Measurements from ENCODE around the gene AEN. TPM values are rescaled to one million over a fixed set of nuclear protein-coding genes. Genes with fewer than 3 reads are reported as not detected.
"Not testable (repeated sequence)": the region's sequence is repeated elsewhere in the genome, so short reads cannot be mapped to it uniquely, and the experiment has no call there.

The AEN gene
- polyA plus RNA-seq, 4 donors: 5.4 to 16.8 (median 11.3) TPM

DNA sequence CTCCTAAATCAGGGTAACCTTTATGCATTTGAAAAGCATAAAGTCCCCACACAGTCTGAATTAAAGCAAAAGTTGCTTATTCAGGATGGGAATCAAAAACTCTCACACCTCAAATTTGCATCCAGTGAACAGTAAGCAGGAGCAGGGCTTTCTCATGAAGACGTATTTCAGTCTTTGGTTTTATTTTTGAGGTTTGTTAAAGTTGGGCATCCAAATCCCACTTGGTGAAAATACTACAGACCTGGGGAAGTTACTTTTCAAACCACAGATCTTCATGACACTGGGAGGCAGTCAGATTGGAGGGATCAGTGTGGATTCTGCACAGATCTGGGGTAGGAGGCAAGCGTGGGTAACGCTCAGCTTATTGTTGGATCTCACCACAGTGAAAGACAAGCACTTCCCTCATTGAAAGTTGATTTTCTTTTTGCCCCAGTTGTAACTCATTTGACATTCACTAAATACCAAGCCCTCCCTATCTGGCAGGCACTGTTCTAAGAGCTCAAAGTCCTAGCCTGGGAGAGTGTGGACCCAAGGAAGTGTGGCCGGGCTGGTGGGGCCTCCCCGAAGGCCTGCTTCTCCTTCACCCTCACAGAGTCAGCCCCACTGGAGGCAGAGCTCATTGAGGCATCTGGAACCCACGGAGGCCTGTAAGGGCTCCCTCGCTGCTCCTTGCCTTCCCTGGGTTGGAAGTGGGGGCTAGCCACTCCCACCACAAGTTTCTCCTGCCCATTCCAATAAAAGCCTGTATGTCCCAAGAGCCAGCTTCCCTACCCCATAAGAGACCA, 16.9 kb downstream of the AEN start:
- Histone ChIP-seq H3K9me3 (ENCODE audit: control insufficient read depth in 2 of 2, insufficient read depth in 1 of 2, low read depth in 1 of 2, low read length in 1 of 2) (no peaks in the 10 kb centered on the region), H3K27ac (ENCODE audit: low read depth in 1 of 3, low read length in 2 of 3) (peak overlapping the region; percentile 98 to 100 (median 99)), H3K27me3 (ENCODE audit: control insufficient read depth in 3 of 3, insufficient read depth in 3 of 3, low read length in 3 of 3) (no peaks in the 10 kb centered on the region), H3K4me1 (ENCODE audit: control insufficient read depth in 3 of 3, insufficient read depth in 2 of 3, low read depth in 1 of 3, low read length in 2 of 3) (peaks cover 12 to 45% (median 18%) of the 10 kb centered on the region in 3 donors), H3K4me3 (ENCODE audit: low read depth in 1 of 3, low read length in 3 of 3) (peak overlapping the region in 2 of 3 donors; percentile 25 to 50), H3K36me3 (ENCODE audit: control insufficient read depth in 3 of 3, insufficient read depth in 2 of 3, low read depth in 1 of 3, low read length in 3 of 3) (no peaks in the 10 kb centered on the region)
- 24 to 48% (median 26%) methylated on average over 7 of the region's 7 CpGs for WGBS, 3 donors
- DNase-seq (peak; percentile 82 to 84), FAIRE-seq (no peak)

DNA sequence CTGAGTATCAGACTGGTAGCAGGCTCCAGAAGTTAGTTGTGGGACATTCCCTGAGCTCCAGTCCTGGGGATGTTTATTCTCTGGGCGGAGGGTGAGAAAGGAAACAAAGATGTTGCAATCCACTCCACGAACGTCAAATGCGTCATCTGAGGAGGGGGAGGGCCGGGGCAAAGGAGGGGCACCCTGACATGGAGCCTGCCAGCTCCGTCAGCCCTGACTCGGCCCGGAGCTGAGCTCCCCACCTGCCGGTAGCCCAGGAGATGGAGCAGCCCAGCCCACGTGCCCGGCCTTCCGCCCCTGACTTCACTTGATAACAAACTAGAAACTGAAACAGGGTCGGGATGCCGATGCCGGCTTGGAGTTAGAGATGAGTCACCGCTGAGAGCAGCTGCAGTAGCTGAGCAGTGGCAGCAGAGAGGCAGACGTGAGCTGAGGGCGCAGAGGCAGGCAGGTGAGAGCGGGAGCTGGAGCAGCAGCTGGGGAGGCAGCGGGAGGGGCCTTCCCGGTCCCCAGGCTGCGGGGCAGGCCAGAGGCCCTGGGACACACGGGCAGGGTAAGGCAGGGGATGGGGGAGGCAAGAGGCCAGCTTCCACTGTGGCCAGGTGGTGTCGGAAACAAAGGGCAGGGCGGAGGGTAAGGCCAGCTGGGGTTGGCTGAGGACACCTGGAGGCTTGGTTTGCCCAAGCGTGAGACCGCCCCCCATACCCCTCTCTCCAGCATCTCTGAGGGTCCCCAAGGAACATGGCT, 17.7 kb downstream of the AEN start, which contains the start of gene ISG20:
Gene ISG20, plus strand, starts transcription at position 391 of the 747 bp plus-strand sequence. Its CDS starts 351 bp downstream, at position 742.
- Histone ChIP-seq H3K4me1 (ENCODE audit: control insufficient read depth in 3 of 3, insufficient read depth in 2 of 3, low read depth in 1 of 3, low read length in 2 of 3) (peaks cover 12 to 45% (median 18%) of the 10 kb centered on the region in 3 donors), H3K36me3 (ENCODE audit: control insufficient read depth in 3 of 3, insufficient read depth in 2 of 3, low read depth in 1 of 3, low read length in 3 of 3) (no peaks in the 10 kb centered on the region), H3K9me3 (ENCODE audit: control insufficient read depth in 2 of 2, insufficient read depth in 1 of 2, low read depth in 1 of 2, low read length in 1 of 2) (no peaks in the 10 kb centered on the region), H3K27ac (ENCODE audit: low read depth in 1 of 3, low read length in 2 of 3) (peak within 1 kb of the TSS; percentile 98 to 100 (median 99)), H3K27me3 (ENCODE audit: control insufficient read depth in 3 of 3, insufficient read depth in 3 of 3, low read length in 3 of 3) (no peaks in the 10 kb centered on the region), H3K4me3 (ENCODE audit: low read depth in 1 of 3, low read length in 3 of 3) (peak within 1 kb of the TSS; percentile 18 to 84 (median 25))
- peak; percentile 98 to 99 for DNase-seq
- FAIRE-seq: no peak
- WGBS, 3 donors: 1 to 6% (median 2%) methylated on average over 27 of the region's 27 CpGs

DNA sequence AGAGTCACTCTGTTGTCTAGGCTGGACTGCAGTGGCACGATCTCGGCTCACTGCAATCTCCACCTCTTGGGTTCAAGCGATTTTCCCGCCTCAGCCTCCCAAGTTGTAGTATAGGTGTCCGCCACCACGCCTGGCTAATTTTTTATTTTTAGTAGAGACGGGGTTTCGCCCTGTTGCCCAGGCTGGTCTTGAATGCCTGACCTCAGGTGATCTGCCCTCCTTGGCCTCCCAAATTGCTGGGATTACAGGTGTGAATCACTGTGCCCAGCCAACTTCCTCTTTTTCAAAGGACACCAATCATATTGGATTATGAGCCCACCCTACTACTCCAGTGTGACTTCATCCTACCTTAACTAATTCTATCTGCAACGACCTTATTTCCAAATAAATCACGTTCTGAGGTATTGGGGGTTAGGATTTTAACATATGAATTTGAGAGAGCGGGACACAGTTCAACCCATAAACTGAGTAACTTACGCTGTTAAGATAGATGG, 20.9 kb downstream of the AEN start:
- Histone ChIP-seq H3K9me3 (ENCODE audit: control insufficient read depth in 2 of 2, insufficient read depth in 1 of 2, low read depth in 1 of 2, low read length in 1 of 2) (no peaks in the 10 kb centered on the region), H3K36me3 (ENCODE audit: control insufficient read depth in 3 of 3, insufficient read depth in 2 of 3, low read depth in 1 of 3, low read length in 3 of 3) (peaks cover 0 to 6% (median 0%) of the 10 kb centered on the region in 3 donors), H3K4me1 (ENCODE audit: control insufficient read depth in 3 of 3, insufficient read depth in 2 of 3, low read depth in 1 of 3, low read length in 2 of 3) (peaks cover 11 to 32% (median 14%) of the 10 kb centered on the region in 3 donors), H3K4me3 (ENCODE audit: low read depth in 1 of 3, low read length in 3 of 3) (no peak overlapping the region), H3K27me3 (ENCODE audit: control insufficient read depth in 3 of 3, insufficient read depth in 3 of 3, low read length in 3 of 3) (no peaks in the 10 kb centered on the region), H3K27ac (ENCODE audit: low read depth in 1 of 3, low read length in 2 of 3) (no peak overlapping the region)
- no peak for DNase-seq
- FAIRE-seq: no peak
- 91 to 93% (median 92%) methylated on average over 12 of the region's 12 CpGs for WGBS, 3 donors

DNA sequence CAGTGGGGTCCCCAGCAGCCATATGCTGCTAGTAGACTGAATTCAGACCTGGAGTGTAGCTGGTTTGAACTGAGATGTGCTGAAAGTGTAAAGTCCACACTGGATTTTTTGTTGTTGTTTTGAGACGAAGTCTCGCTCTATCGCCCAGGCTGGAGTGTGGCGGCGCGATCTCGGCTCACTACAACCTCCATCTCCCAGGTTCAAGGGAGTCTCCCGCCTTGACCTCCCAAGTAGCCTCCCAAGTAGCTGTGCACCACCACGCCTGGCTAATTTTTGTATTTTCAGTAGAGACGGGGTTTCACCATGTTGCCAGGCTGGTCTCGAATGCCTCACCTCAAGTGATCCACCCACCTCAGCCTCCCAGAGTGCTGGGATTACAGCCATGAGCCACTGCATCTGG, 21.4 kb downstream of the AEN start:
- not testable (repeated sequence) for DNase-seq; H3K9me3 ChIP-seq (ENCODE audit: control insufficient read depth in 2 of 2, insufficient read depth in 1 of 2, low read depth in 1 of 2, low read length in 1 of 2); H3K4me3 ChIP-seq (ENCODE audit: low read depth in 1 of 3, low read length in 3 of 3); H3K27me3 ChIP-seq (ENCODE audit: control insufficient read depth in 3 of 3, insufficient read depth in 3 of 3, low read length in 3 of 3); H3K27ac ChIP-seq (ENCODE audit: low read depth in 1 of 3, low read length in 2 of 3); H3K36me3 ChIP-seq (ENCODE audit: control insufficient read depth in 3 of 3, insufficient read depth in 2 of 3, low read depth in 1 of 3, low read length in 3 of 3); FAIRE-seq
- peaks cover 11 to 28% (median 12%) of the 10 kb centered on the region in 3 donors for H3K4me1 ChIP-seq (ENCODE audit: control insufficient read depth in 3 of 3, insufficient read depth in 2 of 3, low read depth in 1 of 3, low read length in 2 of 3)
- WGBS, 3 donors: 94 to 98% (median 97%) methylated on average over 11 of the region's 11 CpGs

DNA sequence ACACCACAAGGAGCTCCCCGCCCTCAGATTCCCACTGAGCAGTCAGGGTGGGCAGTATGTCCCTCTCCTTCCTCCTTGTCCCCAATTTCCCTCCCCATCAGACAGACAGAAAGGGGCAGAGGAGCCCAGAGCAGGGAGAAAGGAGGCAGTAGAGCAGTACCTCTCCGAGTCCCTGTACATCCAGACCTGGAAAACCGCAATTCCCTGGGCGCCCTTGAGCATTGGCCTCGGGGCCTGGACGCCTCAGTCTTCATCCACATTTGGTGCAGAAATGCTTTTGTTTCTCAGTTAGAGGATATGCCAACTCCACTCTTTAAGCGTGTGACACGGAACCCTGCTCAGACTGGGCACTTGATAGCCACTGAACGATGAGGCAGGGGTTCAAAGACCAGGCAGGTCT, 23.6 kb downstream of the AEN start:
- H3K9me3 ChIP-seq (ENCODE audit: control insufficient read depth in 2 of 2, insufficient read depth in 1 of 2, low read depth in 1 of 2, low read length in 1 of 2): no peaks in the 10 kb centered on the region
- 89 to 94% (median 91%) methylated on average over 9 of the region's 9 CpGs for WGBS, 3 donors
- FAIRE-seq (no peak), DNase-seq (no peak)
- no peaks in the 10 kb centered on the region for H3K27me3 ChIP-seq (ENCODE audit: control insufficient read depth in 3 of 3, insufficient read depth in 3 of 3, low read length in 3 of 3)
- H3K4me3 ChIP-seq (ENCODE audit: low read depth in 1 of 3, low read length in 3 of 3): no peak overlapping the region
- peaks cover 10 to 26% (median 18%) of the 10 kb centered on the region in 3 donors for H3K4me1 ChIP-seq (ENCODE audit: control insufficient read depth in 3 of 3, insufficient read depth in 2 of 3, low read depth in 1 of 3, low read length in 2 of 3)
- H3K36me3 ChIP-seq (ENCODE audit: control insufficient read depth in 3 of 3, insufficient read depth in 2 of 3, low read depth in 1 of 3, low read length in 3 of 3): peaks cover 0 to 6% (median 0%) of the 10 kb centered on the region in 3 donors
- no peak overlapping the region for H3K27ac ChIP-seq (ENCODE audit: low read depth in 1 of 3, low read length in 2 of 3)

DNA sequence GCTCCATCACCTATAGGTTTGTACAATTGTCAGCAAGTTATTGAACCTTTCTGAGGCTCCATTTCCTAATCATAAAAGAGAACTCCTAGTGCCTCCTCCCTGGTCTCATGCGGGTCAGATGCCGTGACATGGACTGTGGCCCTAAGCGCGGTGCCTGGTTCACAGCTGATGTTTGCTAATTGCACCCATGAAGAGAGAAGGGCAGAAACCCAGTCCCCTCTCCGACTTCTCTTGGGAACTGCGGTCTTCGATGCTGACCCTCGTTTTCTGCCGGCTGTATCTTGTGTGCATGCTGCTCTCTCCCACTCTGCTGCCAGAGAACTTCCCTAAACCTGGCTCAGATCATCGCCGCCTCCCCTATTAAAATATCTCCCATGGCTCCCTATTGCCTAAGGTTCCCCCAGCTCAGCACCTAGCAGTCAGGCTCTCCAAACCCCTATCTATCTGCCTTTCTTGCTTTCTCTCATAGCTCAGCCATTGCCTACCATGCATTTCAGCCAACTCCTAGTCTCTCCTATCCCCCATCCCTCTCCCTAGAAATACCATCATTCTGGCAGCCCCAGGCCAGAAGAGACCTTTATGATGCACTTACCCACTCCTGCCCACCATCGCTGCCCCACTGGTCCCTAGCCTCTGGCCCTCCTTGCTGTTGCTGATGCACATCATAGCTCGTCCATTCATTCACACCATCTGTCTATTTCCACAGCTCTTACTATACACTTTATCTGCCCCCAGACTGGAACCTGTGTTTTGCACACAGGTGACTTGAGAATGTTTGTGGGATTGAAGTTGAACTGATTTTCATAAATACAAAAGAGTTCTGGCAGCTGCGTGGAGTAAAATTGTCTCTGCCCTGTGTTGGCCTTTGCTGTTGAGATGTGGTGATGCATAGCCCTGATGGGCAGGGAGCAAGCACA, 24.3 kb downstream of the AEN start:
- H3K9me3 ChIP-seq (ENCODE audit: control insufficient read depth in 2 of 2, insufficient read depth in 1 of 2, low read depth in 1 of 2, low read length in 1 of 2): no peaks in the 10 kb centered on the region
- no peak overlapping the region for H3K27ac ChIP-seq (ENCODE audit: low read depth in 1 of 3, low read length in 2 of 3)
- peaks cover 10 to 20% (median 18%) of the 10 kb centered on the region in 3 donors for H3K4me1 ChIP-seq (ENCODE audit: control insufficient read depth in 3 of 3, insufficient read depth in 2 of 3, low read depth in 1 of 3, low read length in 2 of 3)
- WGBS, 3 donors: 95 to 97% (median 96%) methylated on average over 14 of the region's 14 CpGs
- FAIRE-seq: no peak
- no peak overlapping the region for H3K4me3 ChIP-seq (ENCODE audit: low read depth in 1 of 3, low read length in 3 of 3)
- no peaks in the 10 kb centered on the region for H3K27me3 ChIP-seq (ENCODE audit: control insufficient read depth in 3 of 3, insufficient read depth in 3 of 3, low read length in 3 of 3)
- no peak for DNase-seq
- H3K36me3 ChIP-seq (ENCODE audit: control insufficient read depth in 3 of 3, insufficient read depth in 2 of 3, low read depth in 1 of 3, low read length in 3 of 3): peaks cover 0 to 6% (median 3%) of the 10 kb centered on the region in 3 donors

DNA sequence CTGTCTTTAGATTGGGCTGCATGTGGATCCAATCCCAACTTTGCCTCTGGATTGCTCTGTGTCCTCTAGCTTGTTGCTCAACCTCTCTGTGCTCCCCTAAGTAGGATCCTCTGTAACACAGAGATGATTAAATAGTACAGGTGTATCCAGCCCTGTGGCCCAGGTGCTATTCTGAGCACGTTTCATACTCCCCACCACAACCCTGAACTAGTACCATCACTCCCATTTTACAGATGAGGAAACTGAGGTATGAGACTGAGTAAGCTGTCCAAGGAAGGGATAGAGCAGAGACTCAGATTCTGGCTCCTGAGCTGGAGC, 24.9 kb downstream of the AEN start:
- no peaks in the 10 kb centered on the region for H3K27me3 ChIP-seq (ENCODE audit: control insufficient read depth in 3 of 3, insufficient read depth in 3 of 3, low read length in 3 of 3)
- FAIRE-seq (no peak), DNase-seq (no peak)
- H3K4me3 ChIP-seq (ENCODE audit: low read depth in 1 of 3, low read length in 3 of 3): no peak overlapping the region
- 85 to 90% (median 87%) methylated on average over 1 of the region's 1 CpG for WGBS, 3 donors
- peaks cover 10 to 18% (median 18%) of the 10 kb centered on the region in 3 donors for H3K4me1 ChIP-seq (ENCODE audit: control insufficient read depth in 3 of 3, insufficient read depth in 2 of 3, low read depth in 1 of 3, low read length in 2 of 3)
- no peaks in the 10 kb centered on the region for H3K9me3 ChIP-seq (ENCODE audit: control insufficient read depth in 2 of 2, insufficient read depth in 1 of 2, low read depth in 1 of 2, low read length in 1 of 2)
- H3K27ac ChIP-seq (ENCODE audit: low read depth in 1 of 3, low read length in 2 of 3): no peak overlapping the region
- peaks cover 0 to 6% (median 3%) of the 10 kb centered on the region in 3 donors for H3K36me3 ChIP-seq (ENCODE audit: control insufficient read depth in 3 of 3, insufficient read depth in 2 of 3, low read depth in 1 of 3, low read length in 3 of 3)

All from small intestine (tissue), 7 donors.